ENCODE measurements around the gene ANKRD33B. TPM values are rescaled to one million over a fixed set of nuclear protein-coding genes. Genes with fewer than 3 reads are reported as not detected.
A peak's percentile ranks its signal among the peaks of the same experiment; 100 is the strongest.

The ANKRD33B gene
- total and polyA plus RNA-seq, 5 experiments from 2014 or later: 0.06 to 1.2 (median 1.1) TPM; not detected in 2

DNA sequence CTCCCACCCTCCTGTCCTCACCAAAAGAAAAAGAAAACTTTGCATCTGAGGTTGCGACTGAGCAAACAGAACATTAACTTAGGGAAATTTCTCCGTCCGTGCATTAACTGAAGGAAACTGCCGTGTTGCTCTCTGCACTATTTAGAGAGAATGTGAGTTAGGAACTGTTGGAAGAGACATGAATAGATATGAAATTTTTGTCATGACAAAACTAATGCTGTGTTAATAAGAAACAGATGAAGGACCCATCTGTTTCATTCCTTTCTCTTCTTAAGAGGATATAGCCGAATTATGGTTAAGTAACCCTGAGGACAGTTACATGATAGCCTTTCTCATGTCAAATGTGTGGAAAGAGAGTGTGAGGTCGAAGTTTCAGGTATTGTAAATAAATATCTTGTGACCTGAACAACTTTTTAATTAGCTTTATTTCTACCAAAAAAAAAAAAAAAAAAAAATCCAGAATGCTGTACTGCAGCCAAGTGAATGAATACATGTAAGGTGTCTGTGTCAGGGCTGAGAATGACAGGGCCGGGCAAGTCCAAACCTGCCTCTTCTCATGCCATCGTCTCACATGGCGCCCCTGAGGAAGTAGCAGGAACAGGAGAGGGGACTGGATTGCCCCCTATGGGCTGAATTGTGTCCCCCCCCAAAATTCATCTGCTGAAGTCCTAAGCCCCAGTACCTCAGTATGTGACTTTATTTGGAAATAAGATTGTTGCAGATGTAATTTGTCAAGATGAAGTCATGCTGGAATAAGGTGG lies 35.6 kb upstream of the ANKRD33B start:
- Mint-ChIP-seq H3K9me3 (peaks cover 0 to 1% (median 0%) of the 10 kb centered on the region in 9 donors), H3K27me3 (peaks cover 0 to 11% (median 5%) of the 10 kb centered on the region in 5 donors), H3K36me3 (no peaks in the 10 kb centered on the region), H3K4me1 (peaks cover 0 to 9% (median 3%) of the 10 kb centered on the region in 4 donors), H3K27ac (no peak overlapping the region), H3K4me3 (no peak overlapping the region)
- POLR2A ChIA-PET: interaction anchor here (0.6 kb wide), 1 partner anchor 32 kb away, joined by 3 read pairs; no protein-coding TSS in a partner anchor
- DNase-seq: no peak
- ATAC-seq: no peak

DNA sequence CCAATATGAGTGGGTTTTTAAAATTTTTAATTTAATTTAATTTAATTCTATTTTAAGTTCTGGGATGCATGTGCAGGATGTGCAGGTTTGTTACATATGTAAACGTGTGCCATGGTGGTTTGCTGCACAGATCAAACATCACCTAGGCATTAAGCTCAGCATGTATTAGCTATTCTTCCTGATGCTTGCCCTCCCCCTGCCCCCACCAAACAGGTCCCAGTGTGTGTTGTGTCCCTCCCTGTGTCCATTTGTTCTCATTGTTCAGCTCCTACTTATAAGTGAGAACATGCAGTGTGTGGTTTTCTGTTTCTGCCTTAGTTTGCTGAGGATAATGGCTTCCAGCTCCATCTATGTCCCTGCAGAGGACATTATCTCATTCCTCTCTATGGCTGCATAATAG lies 35.0 kb upstream of the ANKRD33B start:
- H3K27ac Mint-ChIP-seq: no peak overlapping the region
- peaks cover 0 to 9% (median 3%) of the 10 kb centered on the region in 4 donors for H3K4me1 Mint-ChIP-seq
- H3K4me3 Mint-ChIP-seq: no peak overlapping the region
- DNase-seq (no peak), ATAC-seq (no peak)
- peaks cover 0 to 16% (median 5%) of the 10 kb centered on the region in 5 donors for H3K27me3 Mint-ChIP-seq
- no peaks in the 10 kb centered on the region for H3K9me3 Mint-ChIP-seq
- H3K36me3 Mint-ChIP-seq: no peaks in the 10 kb centered on the region
- POLR2A ChIA-PET: no interaction called here

DNA sequence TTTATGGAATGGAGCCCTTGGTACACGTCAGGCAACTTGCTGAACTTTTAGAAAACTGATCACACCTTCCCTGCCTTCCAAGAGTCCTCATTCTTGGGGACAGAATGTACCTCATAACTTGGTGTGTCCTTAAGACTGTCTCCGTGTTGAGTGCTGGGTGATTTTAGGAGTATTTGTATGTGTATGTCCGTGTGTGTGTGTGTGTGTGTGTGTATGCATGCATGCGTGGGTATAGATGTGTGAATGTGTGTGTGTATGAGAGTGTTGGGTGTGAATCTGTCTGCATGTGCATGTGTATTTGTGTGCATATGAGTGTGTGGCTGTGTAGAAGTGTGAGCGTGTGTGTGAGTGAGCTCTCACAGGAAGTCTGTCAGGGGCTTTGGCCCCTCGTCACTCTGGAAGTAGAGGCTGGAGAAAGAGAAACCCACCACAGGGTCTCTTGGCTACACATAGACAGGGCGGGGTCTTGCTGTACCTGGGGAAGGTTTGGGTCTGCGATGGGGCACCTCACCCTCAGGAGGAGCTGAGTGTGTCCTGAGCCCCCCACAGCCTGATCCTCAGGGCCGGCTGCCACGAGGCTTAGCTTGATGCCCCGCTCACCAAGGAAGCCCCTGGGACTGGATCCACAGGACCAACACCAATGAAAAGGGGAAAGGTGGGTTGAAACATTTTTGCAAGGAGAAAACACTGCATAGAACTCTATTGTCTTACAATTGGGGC lies 33.1 kb upstream of the ANKRD33B start:
- no peak for ATAC-seq
- POLR2A ChIA-PET: no interaction called here
- no peak for DNase-seq
- Mint-ChIP-seq H3K4me1 (peaks cover 0 to 8% (median 3%) of the 10 kb centered on the region in 4 donors), H3K9me3 (no peaks in the 10 kb centered on the region), H3K27ac (no peak overlapping the region), H3K4me3 (no peak overlapping the region), H3K27me3 (peaks cover 0 to 27% (median 5%) of the 10 kb centered on the region in 5 donors), H3K36me3 (no peaks in the 10 kb centered on the region)

GRCh38 chr5:10532421-10532820 lies 31.4 kb upstream of the ANKRD33B start:
- Mint-ChIP-seq H3K36me3 (no peaks in the 10 kb centered on the region), H3K4me3 (peak overlapping the region in 1 of 10 donors; percentile 18), H3K4me1 (peaks cover 7 to 16% (median 12%) of the 10 kb centered on the region in 4 donors), H3K27me3 (peaks cover under 1 to 31% (median 5%) of the 10 kb centered on the region in 5 donors), H3K9me3 (no peaks in the 10 kb centered on the region), H3K27ac (peak overlapping the region in 1 of 10 donors; percentile 30)
- ATAC-seq: no peak
- DNase-seq: no peak
- POLR2A ChIA-PET: no interaction called here

DNA sequence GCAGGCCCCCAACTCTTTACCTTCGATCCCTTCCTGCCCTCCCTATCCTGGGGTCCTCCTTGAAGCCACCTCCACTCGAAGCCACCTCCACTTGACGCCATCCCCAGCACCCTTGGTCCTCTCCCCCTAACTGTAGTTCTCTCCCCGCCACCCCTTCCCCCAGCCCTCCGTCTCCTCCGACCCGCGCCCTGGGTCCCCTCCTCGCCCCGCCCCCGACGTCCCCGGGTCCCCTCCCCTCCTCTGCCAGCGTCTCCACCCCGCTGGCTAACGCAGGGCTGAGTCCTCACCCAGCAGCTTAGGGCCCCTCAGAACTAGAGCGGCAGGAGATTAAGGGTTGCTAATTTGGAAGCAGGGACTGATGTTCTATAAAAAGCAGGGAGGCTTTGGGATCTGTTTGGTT lies 30.6 kb upstream of the ANKRD33B start:
- DNase-seq (no peak), ATAC-seq (peak in 1 of 2 donors; percentile 44)
- H3K4me1 Mint-ChIP-seq: peaks cover 12 to 24% (median 20%) of the 10 kb centered on the region in 4 donors
- H3K36me3 Mint-ChIP-seq: no peaks in the 10 kb centered on the region
- H3K9me3 Mint-ChIP-seq: no peaks in the 10 kb centered on the region
- peak overlapping the region in 2 of 10 donors; percentile 18 to 22 for H3K4me3 Mint-ChIP-seq
- peak overlapping the region in 1 of 10 donors; percentile 30 for H3K27ac Mint-ChIP-seq
- peaks cover 8 to 38% (median 9%) of the 10 kb centered on the region in 5 donors for H3K27me3 Mint-ChIP-seq
- POLR2A ChIA-PET: no interaction called here

DNA sequence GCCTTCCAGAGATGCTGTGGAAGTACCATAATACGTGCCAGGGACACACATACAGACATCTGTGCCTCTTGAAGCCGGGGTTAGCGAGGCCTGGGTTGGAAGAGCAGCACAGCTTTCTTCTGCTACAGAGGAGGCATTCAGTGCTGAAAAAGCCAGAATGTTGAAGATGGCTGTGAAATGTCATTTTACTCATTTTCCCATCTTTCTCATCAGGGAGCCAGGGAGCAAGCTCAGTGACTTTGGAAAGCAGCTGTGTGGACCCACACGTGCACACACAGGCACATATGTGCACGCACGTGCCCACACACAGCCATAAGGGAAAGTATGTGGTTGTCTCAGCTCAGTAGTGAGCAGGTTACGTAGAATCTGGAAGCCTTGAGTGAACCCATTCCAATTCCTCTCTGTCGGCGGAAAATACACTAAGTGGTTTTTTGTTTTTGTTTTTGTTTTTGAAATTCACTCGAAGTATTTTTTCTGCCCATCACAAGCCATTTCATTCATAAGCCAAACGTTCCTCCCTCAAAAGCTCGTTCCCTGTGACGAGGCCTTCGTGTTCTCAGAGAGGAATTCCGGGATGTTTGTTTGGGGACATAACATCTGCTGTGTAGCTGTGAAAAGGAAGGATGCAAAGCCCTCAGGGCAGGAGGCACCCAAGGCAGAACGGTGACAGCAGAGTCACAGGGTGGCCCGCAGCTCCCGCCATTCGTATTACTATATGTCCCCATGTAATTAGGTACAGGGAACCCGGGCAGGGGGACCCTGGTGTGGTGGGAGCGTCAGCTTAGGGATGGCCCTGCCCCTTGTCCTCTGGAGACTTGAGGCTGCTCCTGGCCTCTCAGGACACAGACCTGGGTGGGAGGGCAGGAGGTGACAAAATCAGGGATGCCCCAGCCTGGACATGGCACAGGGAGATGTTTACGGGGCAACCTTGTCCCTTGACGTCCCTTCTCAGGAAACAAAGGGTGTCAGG lies 29.0 kb upstream of the ANKRD33B start:
- POLR2A ChIA-PET: no interaction called here
- Mint-ChIP-seq H3K4me3 (no peak overlapping the region), H3K4me1 (peaks cover 12 to 26% (median 21%) of the 10 kb centered on the region in 4 donors), H3K9me3 (no peaks in the 10 kb centered on the region), H3K36me3 (no peaks in the 10 kb centered on the region), H3K27ac (no peak overlapping the region), H3K27me3 (peaks cover 13 to 45% (median 21%) of the 10 kb centered on the region in 5 donors)
- DNase-seq (no peak), ATAC-seq (no peak)

DNA sequence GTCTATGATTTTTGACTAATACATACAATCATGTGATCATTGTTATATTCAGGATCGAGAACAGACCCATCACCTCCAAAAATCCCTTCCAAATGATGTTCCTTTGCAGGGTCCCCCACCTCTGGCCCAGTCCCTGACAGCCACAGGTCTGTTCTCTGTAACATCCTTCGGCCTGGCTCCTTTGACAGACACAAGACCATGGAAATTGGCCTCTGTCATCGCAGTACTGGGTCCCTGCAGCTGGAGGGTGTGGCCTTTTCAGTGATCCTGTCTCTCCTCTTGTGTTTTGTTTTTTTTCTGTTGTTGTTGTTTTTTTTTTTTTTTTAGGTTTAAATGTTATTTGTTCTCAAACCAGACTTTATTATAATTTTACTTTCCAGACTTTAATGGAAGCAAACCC lies 27.4 kb upstream of the ANKRD33B start:
- no peak for DNase-seq
- Mint-ChIP-seq H3K4me1 (peaks cover 12 to 26% (median 21%) of the 10 kb centered on the region in 4 donors), H3K27me3 (peaks cover 10 to 46% (median 27%) of the 10 kb centered on the region in 5 donors), H3K4me3 (peak overlapping the region in 7 of 10 donors; percentile 34 to 79 (median 67)), H3K36me3 (no peaks in the 10 kb centered on the region), H3K27ac (peak overlapping the region in 1 of 10 donors; percentile 71), H3K9me3 (no peaks in the 10 kb centered on the region)
- POLR2A ChIA-PET: no interaction called here
- ATAC-seq: no peak

DNA sequence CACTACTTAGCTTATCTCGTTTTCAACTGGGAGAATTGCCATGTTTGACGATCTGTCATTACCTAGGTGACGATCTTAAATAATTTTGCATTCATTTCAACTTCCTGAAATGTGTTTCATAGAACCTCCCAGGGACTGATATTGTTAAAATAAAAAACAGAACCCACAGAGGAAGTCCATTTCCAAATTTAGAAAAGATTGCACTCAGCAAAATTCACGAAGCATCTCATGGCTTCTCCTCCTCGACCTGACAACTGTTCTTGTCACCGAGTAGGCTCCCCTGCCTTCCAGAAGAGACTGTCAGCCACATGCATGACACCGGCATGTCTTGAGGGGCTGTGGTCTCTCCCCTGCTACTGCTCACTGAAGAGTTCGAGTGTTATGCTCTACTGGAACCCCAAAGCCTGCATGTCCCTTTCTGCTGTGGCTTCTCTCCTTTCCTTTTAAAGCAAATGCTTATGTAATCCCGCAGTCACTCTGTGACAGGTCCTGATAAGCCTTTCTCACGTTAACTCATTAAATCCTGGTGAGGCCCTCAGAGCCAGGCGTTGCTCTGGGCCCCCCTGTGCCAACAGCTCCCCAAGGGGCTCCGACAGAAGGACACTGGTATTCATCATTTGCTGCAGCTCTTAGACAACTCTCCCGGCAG lies 26.8 kb upstream of the ANKRD33B start:
- peak in 1 of 2 donors; percentile 40 for ATAC-seq
- Mint-ChIP-seq H3K27me3 (peaks cover 10 to 46% (median 27%) of the 10 kb centered on the region in 5 donors), H3K9me3 (no peaks in the 10 kb centered on the region), H3K4me3 (peak overlapping the region; percentile 34 to 79 (median 62)), H3K27ac (peak overlapping the region in 5 of 10 donors; percentile 45 to 73 (median 71)), H3K4me1 (peaks cover 12 to 26% (median 21%) of the 10 kb centered on the region in 4 donors), H3K36me3 (no peaks in the 10 kb centered on the region)
- peak in 1 of 10 donors; percentile 15 for DNase-seq
- POLR2A ChIA-PET: no interaction called here

DNA sequence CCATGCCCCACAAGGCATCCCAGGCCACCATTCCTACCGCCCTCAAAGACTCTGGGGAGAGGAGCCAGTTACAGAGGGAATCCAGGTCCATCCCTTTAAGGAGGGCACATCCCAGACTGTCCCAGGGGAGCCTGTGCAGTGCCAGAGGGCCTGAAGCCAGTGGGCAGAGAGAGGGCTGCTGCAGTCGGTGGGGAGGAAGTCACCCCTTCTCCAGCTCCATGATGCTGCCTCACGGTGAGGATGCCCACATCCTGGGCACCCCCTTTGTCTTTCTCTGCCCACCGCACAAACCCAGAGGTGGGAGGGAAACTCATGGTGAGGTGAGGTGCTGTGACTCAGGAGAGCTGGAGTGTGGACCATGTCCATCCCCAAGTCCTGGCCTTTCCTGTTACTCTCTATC lies 26.2 kb upstream of the ANKRD33B start:
- peaks cover 12 to 24% (median 20%) of the 10 kb centered on the region in 4 donors for H3K4me1 Mint-ChIP-seq
- POLR2A ChIA-PET: no interaction called here
- peak overlapping the region in 6 of 10 donors; percentile 29 to 79 (median 62) for H3K4me3 Mint-ChIP-seq
- peaks cover 10 to 45% (median 25%) of the 10 kb centered on the region in 5 donors for H3K27me3 Mint-ChIP-seq
- ATAC-seq (peak in 1 of 2 donors; percentile 72), DNase-seq (peak in 1 of 10 donors; percentile 19)
- H3K9me3 Mint-ChIP-seq: no peaks in the 10 kb centered on the region
- H3K27ac Mint-ChIP-seq: peak overlapping the region in 1 of 10 donors; percentile 71
- H3K36me3 Mint-ChIP-seq: no peaks in the 10 kb centered on the region

GRCh38 chr5:10538103-10538788 lies 25.6 kb upstream of the ANKRD33B start:
- ATAC-seq (no peak), DNase-seq (no peak)
- Mint-ChIP-seq H3K9me3 (no peaks in the 10 kb centered on the region), H3K27ac (peak overlapping the region in 1 of 10 donors; percentile 71), H3K27me3 (peaks cover 13 to 39% (median 23%) of the 10 kb centered on the region in 5 donors), H3K4me3 (peak overlapping the region in 1 of 10 donors; percentile 29), H3K36me3 (no peaks in the 10 kb centered on the region), H3K4me1 (peaks cover 12 to 21% (median 19%) of the 10 kb centered on the region in 4 donors)
- POLR2A ChIA-PET: no interaction called here
